GM12874 (cell line): Measurements from ENCODE around the gene BICC1.

ENCODE experiments used
- TF ChIP-seq, protein P1 (sequence below): IDR thresholded peaks from 2 replicates; pipeline ENCODE4 v1.5.1; 2011; ENCODE audit warnings: low read depth, mild to moderate bottlenecking, control low read depth, low read length, moderate library complexity; ENCODE audit not compliant: insufficient read depth

Gene BICC1

DNA sequence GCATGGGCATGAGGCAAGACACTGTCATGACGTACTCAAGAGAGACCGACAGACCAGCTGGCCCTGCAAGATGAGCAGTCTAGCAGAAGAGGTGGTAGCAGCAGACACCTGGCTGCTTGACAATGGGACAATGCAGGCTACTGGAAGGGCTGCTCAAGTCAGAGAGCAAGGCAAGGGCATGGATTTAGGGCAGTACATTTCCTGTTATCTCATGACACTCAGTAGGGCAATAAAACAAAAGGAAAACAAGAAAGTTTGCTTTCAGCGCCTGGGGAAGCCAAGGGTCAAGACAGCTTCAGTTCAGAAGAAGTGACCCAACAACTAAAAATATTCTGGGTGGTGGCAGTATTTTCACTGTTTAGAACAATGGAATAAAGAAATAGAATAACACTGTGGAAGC, 332.0 kb downstream of the BICC1 start:
- TF ChIP-seq, protein P1, sequence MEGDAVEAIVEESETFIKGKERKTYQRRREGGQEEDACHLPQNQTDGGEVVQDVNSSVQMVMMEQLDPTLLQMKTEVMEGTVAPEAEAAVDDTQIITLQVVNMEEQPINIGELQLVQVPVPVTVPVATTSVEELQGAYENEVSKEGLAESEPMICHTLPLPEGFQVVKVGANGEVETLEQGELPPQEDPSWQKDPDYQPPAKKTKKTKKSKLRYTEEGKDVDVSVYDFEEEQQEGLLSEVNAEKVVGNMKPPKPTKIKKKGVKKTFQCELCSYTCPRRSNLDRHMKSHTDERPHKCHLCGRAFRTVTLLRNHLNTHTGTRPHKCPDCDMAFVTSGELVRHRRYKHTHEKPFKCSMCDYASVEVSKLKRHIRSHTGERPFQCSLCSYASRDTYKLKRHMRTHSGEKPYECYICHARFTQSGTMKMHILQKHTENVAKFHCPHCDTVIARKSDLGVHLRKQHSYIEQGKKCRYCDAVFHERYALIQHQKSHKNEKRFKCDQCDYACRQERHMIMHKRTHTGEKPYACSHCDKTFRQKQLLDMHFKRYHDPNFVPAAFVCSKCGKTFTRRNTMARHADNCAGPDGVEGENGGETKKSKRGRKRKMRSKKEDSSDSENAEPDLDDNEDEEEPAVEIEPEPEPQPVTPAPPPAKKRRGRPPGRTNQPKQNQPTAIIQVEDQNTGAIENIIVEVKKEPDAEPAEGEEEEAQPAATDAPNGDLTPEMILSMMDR: no peak

DNA sequence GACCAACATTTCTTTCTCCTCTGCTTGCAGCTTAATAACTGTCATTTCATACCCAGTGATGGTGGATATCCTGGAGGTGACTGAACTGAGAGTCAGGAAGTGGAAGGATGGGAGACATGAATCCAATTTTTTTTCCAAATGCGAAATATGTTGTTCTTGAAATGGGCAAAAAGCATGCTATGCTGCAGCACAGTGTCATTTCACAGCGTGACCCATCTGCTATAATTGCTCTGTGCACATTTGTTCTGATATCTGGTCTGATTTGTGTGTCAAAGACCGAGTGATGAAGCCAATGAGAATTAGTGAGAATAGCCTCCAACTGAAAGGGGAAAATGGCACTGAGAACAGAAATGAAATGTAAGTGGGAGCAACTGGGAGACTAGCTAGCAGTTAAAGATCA, 334.2 kb downstream of the BICC1 start:
- TF ChIP-seq, protein P1: no peak

DNA sequence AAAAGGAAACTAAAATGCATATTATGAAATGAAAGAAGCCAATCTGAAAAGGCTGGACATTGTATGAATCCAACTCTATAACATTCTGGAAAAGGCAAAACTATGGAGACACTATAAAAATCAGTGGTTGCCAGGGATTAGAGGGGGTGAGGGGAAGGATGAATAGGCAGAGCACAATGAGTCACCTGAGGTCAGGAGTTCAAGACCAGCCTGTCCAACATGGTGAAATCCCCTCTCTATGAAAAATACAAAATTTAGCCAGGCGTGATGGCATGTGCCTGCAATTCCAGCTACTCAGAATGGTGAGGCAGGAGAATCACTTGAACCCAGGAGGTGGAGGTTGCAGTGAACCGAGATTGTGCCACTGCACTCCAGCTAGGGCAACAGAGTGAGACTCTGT, 338.9 kb downstream of the BICC1 start:
- TF ChIP-seq, protein P1: no peak

DNA sequence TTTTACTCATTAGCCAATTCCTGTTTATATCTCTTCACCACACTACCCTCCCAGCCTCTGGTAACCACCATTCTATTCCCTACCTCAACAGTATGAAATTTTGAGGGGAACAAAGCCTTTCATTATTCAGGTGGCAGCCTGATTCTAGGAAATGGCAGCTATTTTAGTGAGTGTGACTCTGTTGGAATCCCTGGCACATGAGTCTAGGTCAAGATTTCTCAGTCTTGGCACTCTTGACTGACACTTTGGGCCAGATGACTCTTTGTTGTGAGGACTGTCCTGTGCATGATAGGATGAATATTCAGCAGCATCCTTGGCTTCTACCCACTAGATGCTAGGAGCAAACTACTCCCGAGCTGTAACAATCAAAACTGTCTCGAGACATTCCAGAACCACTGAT, 341.0 kb downstream of the BICC1 start:
- TF ChIP-seq, protein P1: no peak

DNA sequence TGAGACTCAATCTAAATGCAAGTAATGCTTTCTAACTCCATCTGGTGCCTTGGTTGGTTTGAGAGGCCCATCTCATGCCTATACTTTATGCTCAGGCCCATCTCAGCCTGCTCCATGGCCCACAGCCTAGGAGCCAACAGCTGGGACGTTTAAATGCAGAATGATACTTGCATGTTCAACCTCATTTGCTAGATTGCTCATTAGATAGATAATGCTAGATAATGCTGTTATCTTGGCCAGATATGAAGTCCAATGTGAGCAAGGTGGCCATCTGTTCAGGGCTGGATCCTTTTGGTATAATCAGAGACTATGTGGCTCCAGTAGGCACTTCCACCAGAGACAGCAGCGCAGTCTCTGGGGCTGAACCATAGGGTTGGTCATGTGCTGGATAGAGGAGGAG, 342.1 kb downstream of the BICC1 start:
- TF ChIP-seq, protein P1: no peak

DNA sequence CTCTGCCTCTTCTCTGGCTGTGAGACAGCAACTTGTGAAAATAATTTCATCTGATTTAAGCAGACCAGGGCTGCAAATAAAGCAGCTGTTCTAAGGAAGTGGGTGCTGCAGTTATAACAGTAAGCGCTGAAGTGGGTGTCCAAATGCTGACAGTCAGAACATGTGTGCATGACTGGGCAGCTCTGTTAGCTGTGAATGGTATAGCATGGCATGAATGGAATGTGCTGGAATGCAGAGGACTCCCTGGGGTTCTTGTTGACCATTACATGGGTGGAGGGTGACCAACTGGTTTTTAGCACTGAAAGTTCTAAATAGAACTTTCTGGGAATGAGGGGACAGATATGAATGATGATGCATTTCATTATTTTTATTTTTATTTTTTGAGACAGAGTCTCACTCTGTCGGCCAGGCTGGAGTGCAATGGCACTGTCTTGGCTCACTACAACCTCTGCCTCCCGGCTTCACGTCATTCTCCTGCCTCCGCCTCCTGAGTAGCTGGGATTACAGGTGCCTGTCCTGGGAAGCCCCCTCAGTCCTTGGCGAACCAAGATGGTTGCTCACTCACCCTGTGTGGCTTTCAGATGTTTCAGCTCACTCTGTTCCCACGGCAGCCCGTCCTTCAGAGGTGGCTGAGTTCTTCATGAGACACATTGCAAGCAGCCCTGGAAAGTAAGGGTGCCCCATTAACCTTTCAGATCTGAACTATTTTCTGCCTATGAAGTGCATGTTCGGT, 344.0 kb downstream of the BICC1 start:
- TF ChIP-seq, protein P1: no peak

DNA sequence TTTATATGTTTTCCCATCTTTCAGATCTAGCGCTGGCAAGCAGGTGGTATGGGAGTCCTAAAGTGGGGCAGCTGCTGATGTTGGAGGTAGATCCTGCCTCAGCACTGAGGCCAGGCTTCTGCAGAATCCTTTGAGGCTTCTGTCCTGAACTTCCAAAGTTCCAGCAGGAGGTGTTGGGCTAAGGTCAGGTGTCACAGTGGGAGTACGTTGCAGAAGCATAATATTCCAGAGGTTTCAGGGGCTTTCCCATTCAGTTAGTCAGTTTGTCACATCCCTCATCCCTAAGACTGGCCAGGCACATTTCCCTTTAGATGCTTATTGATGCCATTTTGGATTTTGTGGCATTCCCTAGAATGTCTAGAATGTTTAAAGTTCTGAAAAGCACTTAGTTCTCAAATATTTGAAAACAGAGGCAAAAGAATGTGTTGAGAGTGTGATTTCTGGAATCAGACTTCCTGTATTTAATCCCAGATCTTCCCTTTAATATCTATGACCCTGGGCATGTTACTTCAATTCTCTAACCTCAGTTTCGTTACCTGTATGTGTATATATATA, 344.7 kb downstream of the BICC1 start:
- TF ChIP-seq, protein P1: no peak
